Left ventricle myocardium inferior (tissue), 1 donor: ENCODE data around the gene C17orf67. TPM values are rescaled to one million over a fixed set of nuclear protein-coding genes. Genes with fewer than 3 reads are reported as not detected.
A peak's percentile ranks its signal among the peaks of the same experiment; 100 is the strongest.

Experiments used
- DNase-seq: peaks from one replicate; pipeline ENCODE4 v3.0.0-alpha.2; 2020
- H3K27ac ChIP-seq: fragments of 200-600 bp; replicated peaks from 2 replicates; pipeline ENCODE4 v1.8.0; 2021
- H3K27me3 ChIP-seq: fragments of 200-600 bp; 2 replicates; pipeline ENCODE4 v1.8.0; 2021; ENCODE audit warnings: low read depth
- H3K36me3 ChIP-seq: fragments of 200-600 bp; 2 replicates; pipeline ENCODE4 v1.8.0; 2021
- H3K4me1 ChIP-seq: fragments of 200-600 bp; 2 replicates; pipeline ENCODE4 v1.8.0; 2021
- H3K4me3 ChIP-seq: fragments of 200-600 bp; 2 replicates; pipeline ENCODE4 v1.8.0; 2021; ENCODE audit warnings: mild to moderate bottlenecking, moderate library complexity
- H3K9me3 ChIP-seq: fragments of 200-600 bp; replicated peaks from 2 replicates; pipeline ENCODE4 v1.8.0; 2021
- CTCF ChIP-seq: fragments of 200-600 bp; IDR thresholded peaks from 2 replicates; pipeline ENCODE4 v1.8.0; 2021; ENCODE audit warnings: antibody characterized with exemption, mild to moderate bottlenecking, borderline replicate concordance
- intact Hi-C: fragments of 100-400 bp; cut with micrococcal nuclease; formaldehyde crosslinking; loops from one replicate; pipeline ENCODE4 v1.11.0; 2022
- total RNA-seq: library from RNA; stranded (reverse); fragmentation: NEBNext Ultra II Directional; extraction: Animal tissue kit (Norgen Biotek cat#: 25700); gene quantifications from one replicate; pipeline ENCODE4 v1.2.1, GENCODE V29; 2021
- donor health status: DM: no; HTN: yes; CAD: no; lungs with severe emphysema.

C17orf67 gene
- total RNA-seq, 1 donor from 2014 or later = 1.1 TPM

- intact Hi-C loops = no loop called here
- peaks cover 6% of the 10 kb centered on the region for H3K4me1 ChIP-seq
- no peak overlapping the region for H3K27ac ChIP-seq
Measured at GRCh38 chr17:56812901-56813388, 20.8 kb downstream of the C17orf67 start.

GRCh38 chr17:56810891-56811775 is 22.6 kb downstream of the C17orf67 start:
- no peak for TF ChIP-seq CTCF
- H3K4me3 ChIP-seq = no peak overlapping the region
- DNase-seq = no peak
- H3K27ac ChIP-seq = no peak overlapping the region
- intact Hi-C loops = no loop called here
- H3K27me3 ChIP-seq = peaks cover 10% of the 10 kb centered on the region
- no peaks in the 10 kb centered on the region for H3K36me3 ChIP-seq
- H3K9me3 ChIP-seq = no peaks in the 10 kb centered on the region
- peaks cover 6% of the 10 kb centered on the region for H3K4me1 ChIP-seq

More at GRCh38 chr17:56812901-56813388, 20.8 kb downstream of the C17orf67 start:
- Histone ChIP-seq H3K9me3 (no peaks in the 10 kb centered on the region), H3K4me3 (no peak overlapping the region), H3K36me3 (no peaks in the 10 kb centered on the region), H3K27me3 (peaks cover 10% of the 10 kb centered on the region)
- DNase-seq = no peak
- no peak for TF ChIP-seq CTCF

GRCh38 chr17:56810343-56810742 is 23.4 kb downstream of the C17orf67 start:
- H3K4me1 ChIP-seq = peaks cover 6% of the 10 kb centered on the region
- H3K4me3 ChIP-seq = no peak overlapping the region
- H3K36me3 ChIP-seq = no peaks in the 10 kb centered on the region
- H3K27ac ChIP-seq = no peak overlapping the region
- H3K27me3 ChIP-seq = peaks cover 10% of the 10 kb centered on the region
- no peak for TF ChIP-seq CTCF
- intact Hi-C loops = no loop called here
- H3K9me3 ChIP-seq = no peaks in the 10 kb centered on the region
- DNase-seq = peak; percentile 36

- Histone ChIP-seq H3K36me3 (no peaks in the 10 kb centered on the region), H3K27ac (no peak overlapping the region), H3K27me3 (peaks cover 10% of the 10 kb centered on the region), H3K4me1 (peaks cover 6% of the 10 kb centered on the region), H3K4me3 (no peak overlapping the region), H3K9me3 (no peaks in the 10 kb centered on the region)
- intact Hi-C loops = no loop called here
- DNase-seq = no peak
- TF ChIP-seq CTCF = no peak
Measured at GRCh38 chr17:56809820-56810179, 23.9 kb downstream of the C17orf67 start.

GRCh38 chr17:56809106-56809819 is 24.5 kb downstream of the C17orf67 start:
- Histone ChIP-seq H3K4me3 (no peak overlapping the region), H3K27me3 (peaks cover 7% of the 10 kb centered on the region), H3K4me1 (peaks cover 6% of the 10 kb centered on the region), H3K36me3 (no peaks in the 10 kb centered on the region), H3K9me3 (no peaks in the 10 kb centered on the region), H3K27ac (no peak overlapping the region)
- no peak for DNase-seq
- TF ChIP-seq CTCF = no peak
- intact Hi-C loops = no loop called here
